PFSK-1 (cell line): ENCODE data around the gene CUX1.

Experiments
- FOXP2 ChIP-seq: optimal IDR thresholded peaks from 2 replicates; pipeline ENCODE3; 2011; ENCODE audit warnings: borderline replicate concordance, control low read depth, inconsistent platforms; ENCODE audit not compliant: insufficient read depth; ENCODE audit errors: extremely low read length, extremely low read depth
- POLR2AphosphoS5 ChIP-seq: IDR thresholded peaks from 2 replicates; pipeline ENCODE4 v1.6.1; 2012; ENCODE audit warnings: low read depth, mild to moderate bottlenecking, control low read depth, low read length, moderate library complexity
- REST ChIP-seq, 2 experiments: IDR thresholded peaks; 2 replicates each; pipeline versions ENCODE4 v1.6.1 to v1.8.0; 2011 to 2012; ENCODE audit warnings: low read depth in 2 of 2, low read length in 2 of 2, control low read depth in 1 of 2, inconsistent platforms in 1 of 2, mild to moderate bottlenecking in 1 of 2, moderate library complexity in 1 of 2; ENCODE audit not compliant: insufficient read depth in 1 of 2
- SIN3A ChIP-seq: IDR thresholded peaks from 2 replicates; pipeline ENCODE4 v1.6.1; 2012; ENCODE audit warnings: mild to moderate bottlenecking, low read length, moderate library complexity, borderline replicate concordance; ENCODE audit not compliant: insufficient read depth
- TAF1 ChIP-seq: IDR thresholded peaks from 2 replicates; pipeline ENCODE4 v1.6.1; 2012; ENCODE audit warnings: low read length, control low read depth, borderline replicate concordance; ENCODE audit not compliant: insufficient read depth

Gene CUX1

GRCh38 chr7:101964680-101965452 is 147.4 kb downstream of the CUX1 start:
- TF ChIP-seq REST (IDR thresholded peaks at IDR 0.05; ENCODE audit: insufficient read depth in 1 of 2, low read depth in 2 of 2, low read length in 2 of 2): no peak
- no peak for TF ChIP-seq TAF1
- no peak for TF ChIP-seq POLR2AphosphoS5

- no peak for TF ChIP-seq POLR2AphosphoS5
- TF ChIP-seq FOXP2: no peak
- TF ChIP-seq REST (IDR thresholded peaks at IDR 0.05; ENCODE audit: insufficient read depth in 1 of 2, low read depth in 2 of 2, low read length in 2 of 2): no peak
- TF ChIP-seq SIN3A: no peak
- no peak for TF ChIP-seq TAF1
Observed at GRCh38 chr7:101968720-101969466, 151.5 kb downstream of the CUX1 start.

GRCh38 chr7:101969997-101970585 is 152.7 kb downstream of the CUX1 start:
- TF ChIP-seq SIN3A (no peak), POLR2AphosphoS5 (no peak), REST (IDR thresholded peaks at IDR 0.05; ENCODE audit: insufficient read depth in 1 of 2, low read depth in 2 of 2, low read length in 2 of 2) (no peak), FOXP2 (no peak), TAF1 (no peak)

- TF ChIP-seq SIN3A (no peak), FOXP2 (no peak), REST (IDR thresholded peaks at IDR 0.05; ENCODE audit: insufficient read depth in 1 of 2, low read depth in 2 of 2, low read length in 2 of 2) (no peak), POLR2AphosphoS5 (no peak), TAF1 (no peak)
Observed at GRCh38 chr7:101970801-101971200, 153.4 kb downstream of the CUX1 start.
